Right ventricle myocardium superior (tissue), 1 donor: Measurements from ENCODE around the gene NR2F6. TPM values are rescaled to one million over a fixed set of nuclear protein-coding genes. Genes with fewer than 3 reads are reported as not detected.

ENCODE experiments used
- ATAC-seq: fragments of 200-7000 bp; cut with Tn5 transposase; one replicate; pipeline ENCODE4 v1.9.1; 2020; ENCODE audit warnings: mild to moderate bottlenecking; ENCODE audit not compliant: poor library complexity
- DNase-seq: peaks from one replicate; pipeline ENCODE4 v3.0.0-alpha.2; 2020
- intact Hi-C: fragments of 100-400 bp; cut with DNase I; formaldehyde crosslinking; loops from one replicate; pipeline ENCODE4 v1.11.2; 2022
- total RNA-seq: library from RNA; stranded (reverse); fragmentation: NEBNext Ultra II Directional; extraction: Animal tissue kit (Norgen Biotek cat#: 25700); gene quantifications from one replicate; pipeline ENCODE4 v1.2.1, GENCODE V29; 2021
- donor health status: DM: no; HTN: yes; CAD: no; lungs with severe emphysema.

Gene NR2F6
- total RNA-seq, 1 donor from 2014 or later, result 77.3 TPM

DNA sequence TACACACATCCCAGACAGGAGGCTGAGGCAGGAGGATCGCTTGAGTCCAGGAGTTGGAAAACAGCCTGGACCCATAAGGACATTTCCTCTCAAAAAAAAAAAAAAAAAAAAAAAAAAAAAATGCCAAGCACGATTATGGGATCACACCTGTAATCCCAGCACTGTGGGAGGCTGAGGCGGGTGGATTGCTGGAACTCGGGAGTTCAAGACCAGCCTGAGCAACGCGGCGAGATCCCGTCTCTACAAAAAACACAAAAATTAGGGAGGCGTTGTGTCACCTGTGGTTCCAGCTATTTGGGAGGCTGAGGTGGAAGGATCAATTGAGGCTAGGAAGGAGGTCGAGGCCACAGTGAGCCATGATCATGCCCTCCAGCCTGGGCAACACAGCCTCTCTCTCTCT lies 20.7 kb downstream of the NR2F6 start:
- DNase-seq, result no peak
- intact Hi-C loops, result no loop called here
- ATAC-seq, result no peak

DNA sequence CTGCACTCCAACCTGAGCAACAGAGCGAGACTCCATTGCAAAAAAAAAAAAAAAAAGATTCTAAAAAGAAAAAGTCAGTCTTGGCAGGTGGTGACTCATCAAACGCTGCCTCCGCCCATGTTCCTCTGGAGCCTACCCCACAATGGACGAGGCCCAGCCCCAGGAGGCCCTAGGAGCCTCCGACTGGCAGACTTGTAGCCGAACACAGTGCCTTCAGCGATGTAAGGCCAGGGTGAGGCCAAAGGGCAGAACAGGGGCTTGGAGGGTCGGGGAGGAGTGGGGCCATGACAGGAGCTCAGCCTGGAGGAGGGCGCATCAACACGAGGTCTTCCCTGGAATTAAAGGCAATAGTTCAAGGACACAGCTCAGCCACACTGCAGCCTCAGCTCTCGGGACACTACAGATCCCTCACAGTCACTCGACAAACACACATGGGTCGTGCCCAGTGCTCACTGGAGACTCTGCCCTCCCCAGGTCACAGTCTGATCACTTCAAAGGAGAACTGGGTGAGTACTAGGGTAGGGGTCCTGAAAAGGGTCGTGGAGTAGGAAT lies 25.4 kb downstream of the NR2F6 start:
- intact Hi-C loops, result no loop called here
- DNase-seq (no peak), ATAC-seq (no peak)

DNA sequence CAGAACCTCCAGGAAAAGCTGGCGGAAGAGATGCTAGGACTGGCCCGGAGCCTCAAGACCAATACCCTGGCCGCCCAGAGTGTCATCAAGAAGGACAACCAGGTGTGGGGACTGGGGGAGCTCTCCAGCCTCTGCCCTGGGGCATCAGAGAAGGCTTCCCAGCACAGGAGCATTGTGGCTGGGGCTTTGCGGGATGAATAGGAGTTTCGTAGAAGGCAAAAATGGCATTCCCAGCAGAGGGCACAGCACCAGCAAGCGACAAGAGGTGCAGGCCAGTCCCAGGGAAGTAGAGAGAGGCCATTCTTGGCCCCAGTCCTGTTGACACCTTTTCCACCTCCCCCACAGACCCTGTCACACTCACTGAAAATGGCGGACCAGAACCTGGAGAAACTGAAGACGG lies 26.4 kb downstream of the NR2F6 start:
- no peak for ATAC-seq

DNA sequence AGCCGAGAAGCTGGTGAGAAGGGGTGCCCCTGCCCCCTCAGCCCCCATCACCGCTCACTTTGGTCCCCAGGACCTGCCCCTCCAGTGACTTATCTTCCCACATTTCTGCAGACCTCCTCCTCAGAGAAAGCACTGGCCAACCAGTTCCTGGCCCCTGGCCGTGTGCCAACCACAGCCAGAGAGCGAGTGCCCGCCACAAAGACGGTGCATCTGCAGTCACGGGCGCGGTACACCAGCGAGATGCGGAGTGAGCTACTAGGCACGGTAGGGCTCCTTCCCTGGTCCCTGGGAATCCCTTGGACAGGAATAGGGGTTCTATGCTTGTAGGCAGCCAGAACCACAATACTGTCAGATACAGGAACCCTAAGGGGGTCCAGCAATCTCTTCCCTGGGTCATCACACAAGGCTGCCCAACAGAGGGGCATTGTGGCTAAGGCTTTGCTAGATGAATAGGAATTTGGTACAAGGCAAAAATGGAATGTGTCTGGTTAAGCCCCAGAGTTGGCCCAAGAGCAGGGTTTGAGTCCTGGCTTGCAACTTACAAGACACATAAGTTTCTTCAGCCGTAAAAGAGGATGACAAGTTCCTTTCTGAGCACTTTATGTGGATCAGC lies 29.6 kb downstream of the NR2F6 start:
- intact Hi-C loops, result no loop called here
- no peak for DNase-seq

More for the DNA sequence above, 26.4 kb downstream of the NR2F6 start:
- intact Hi-C loops, result no loop called here
- DNase-seq, result no peak

DNA sequence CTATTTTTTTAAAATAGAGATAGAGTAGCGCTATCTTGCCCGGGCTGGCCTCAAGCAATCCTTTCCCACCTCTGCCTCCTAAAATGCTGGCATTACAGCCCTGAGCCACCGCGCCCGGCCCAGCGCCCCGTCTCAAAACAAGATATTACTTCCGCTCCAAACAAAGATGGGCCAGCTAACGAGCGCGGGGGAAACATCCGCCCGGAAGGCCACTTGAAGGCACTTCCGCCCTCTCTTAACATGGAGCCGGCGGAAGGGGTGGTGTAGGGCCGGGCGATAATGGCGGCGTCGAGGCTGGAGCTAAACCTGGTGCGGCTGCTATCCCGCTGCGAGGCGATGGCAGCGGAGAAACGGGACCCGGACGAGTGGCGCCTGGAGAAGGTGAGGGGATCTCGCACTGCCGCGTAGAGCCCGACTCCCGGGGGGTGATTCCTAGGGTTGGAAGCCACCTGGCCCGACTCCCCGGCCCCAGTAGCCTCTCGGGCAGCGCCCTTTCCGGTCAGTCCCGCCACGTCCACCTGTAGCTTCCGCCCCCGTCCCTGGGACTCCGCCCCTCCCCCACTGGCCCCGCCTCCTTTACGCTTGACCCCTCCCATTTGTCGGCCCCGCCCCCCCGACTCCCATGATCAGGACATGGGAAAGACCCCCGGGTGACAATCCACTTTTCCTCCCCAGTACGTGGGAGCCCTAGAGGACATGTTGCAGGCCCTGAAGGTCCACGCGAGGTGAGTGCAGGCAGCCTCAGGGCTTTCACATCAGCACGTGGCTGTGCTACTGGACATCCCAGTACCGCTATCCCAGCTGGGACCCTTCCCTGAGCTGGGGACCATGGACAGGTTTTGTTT lies 30.4 kb downstream of the NR2F6 start, which contains the start of gene USE1:
Gene USE1 (plus strand): TSS at position 231 of the 845 bp plus-strand sequence. CDS start 49 bp downstream, at position 280.
- ATAC-seq (peak; percentile 97), DNase-seq (peak; percentile 94)
- intact Hi-C loops, result no loop called here

More for the DNA sequence above, 29.6 kb downstream of the NR2F6 start:
- ATAC-seq, result no peak

DNA sequence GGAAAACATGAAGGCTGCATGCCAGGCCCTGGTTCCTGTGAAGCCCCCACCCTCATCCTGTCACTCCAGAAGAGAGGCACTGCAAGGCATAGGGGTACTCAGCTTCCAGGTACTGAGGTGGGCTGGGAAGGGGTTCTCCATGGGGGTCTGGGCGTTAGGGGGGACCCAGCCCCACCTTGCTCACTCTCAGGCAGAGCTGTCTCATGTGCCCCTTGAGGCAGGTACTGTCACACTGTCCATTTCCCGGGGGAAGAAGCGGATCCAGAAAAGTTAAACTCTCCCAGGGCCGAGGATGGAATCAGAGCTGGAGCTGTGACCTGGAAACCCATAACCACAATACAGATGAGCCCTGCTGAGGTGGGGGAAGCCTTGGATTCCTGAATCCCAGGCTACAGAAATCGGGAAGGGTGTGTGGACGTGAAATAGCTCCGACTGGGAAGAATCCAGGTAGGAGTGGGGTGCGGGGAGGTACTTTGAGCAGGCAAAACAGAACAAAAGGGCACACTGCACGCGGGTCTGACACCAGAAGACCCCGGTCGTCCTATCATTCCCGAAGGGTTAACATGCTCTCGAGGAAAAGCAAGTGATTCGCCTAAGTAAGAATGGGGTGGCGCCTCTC lies 31.1 kb downstream of the NR2F6 start:
- DNase-seq (no peak), ATAC-seq (no peak)
- intact Hi-C loops, result no loop called here

DNA sequence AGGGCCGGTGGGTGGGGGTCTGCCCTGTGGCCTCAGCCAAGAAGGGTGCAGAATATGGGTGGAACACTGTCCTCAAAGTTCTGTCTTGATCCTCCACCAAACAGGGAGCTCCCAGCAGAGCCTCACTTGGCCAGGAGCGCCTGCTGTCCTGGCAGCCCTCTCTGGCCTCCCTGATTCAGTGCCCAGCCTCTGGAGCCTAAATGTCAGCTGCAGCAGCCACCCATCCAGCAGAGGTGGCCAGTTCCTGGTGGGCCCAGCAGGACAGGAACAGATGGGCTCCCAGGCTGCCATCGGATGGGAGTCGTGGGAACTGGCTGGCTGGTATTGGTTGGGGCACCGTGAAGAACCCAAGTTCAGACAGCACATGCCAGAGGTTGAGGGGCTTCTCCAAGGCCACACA lies 32.4 kb downstream of the NR2F6 start:
- intact Hi-C loops, result no loop called here
- no peak for ATAC-seq
- DNase-seq, result no peak

DNA sequence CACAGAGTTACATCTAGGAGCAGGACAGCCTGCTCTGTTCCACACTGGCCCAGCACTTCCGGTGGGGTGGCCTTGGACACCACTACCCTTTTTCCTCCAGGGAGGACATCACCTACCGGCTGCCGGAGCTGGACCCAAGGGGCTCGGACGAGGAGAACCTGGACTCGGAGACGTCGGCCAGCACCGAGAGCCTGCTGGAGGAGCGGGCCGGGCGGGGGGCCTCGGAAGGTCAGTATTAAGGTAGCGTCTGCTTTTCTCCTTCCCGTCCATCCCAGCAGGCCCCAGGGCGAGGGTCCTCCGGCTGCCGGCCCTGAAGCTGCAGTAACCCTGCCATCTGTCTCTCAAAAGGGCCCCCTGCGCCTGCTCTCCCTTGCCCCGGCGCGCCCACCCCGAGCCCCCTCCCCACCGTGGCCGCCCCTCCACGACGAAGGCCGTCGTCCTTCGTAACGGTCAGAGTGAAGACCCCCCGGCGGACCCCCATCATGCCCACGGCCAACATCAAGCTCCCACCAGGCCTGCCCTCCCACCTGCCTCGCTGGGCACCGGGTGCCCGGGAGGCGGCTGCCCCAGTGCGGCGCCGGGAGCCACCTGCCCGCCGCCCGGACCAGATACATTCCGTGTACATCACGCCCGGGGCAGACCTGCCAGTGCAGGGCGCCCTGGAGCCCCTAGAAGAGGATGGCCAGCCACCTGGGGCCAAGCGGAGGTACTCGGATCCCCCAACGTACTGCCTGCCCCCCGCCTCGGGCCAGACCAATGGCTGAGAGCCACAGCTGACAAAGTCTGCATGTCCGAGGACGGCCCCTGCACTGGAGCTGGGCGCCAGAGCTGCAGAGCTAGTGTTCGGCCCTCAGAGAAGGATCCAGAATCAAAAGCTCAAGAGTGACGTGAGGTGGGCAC lies 33.9 kb downstream of the NR2F6 start:
- intact Hi-C loops, result no loop called here
- DNase-seq, result no peak

DNA sequence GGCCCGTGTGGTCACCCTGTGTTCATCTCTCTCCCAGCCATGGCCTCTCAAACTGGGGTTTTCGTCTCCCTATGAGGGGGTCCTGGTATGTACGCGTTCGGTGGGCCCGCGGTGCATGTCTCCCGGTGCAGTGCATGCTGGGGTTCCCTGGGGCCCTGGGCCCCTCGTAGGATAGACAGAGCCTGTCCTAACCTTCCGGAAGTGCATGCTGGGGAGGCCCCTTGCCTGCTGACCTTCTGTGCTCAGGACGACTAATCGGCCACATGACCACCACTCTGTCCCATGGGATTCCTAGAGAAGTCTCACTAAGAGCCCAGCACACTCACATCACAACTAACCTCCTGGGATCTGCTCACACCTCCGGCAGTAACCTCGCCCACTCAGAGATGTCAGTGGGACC lies 35.4 kb downstream of the NR2F6 start:
- ATAC-seq, result no peak
- intact Hi-C loops, result no loop called here
- DNase-seq, result no peak

More for the DNA sequence above, 33.9 kb downstream of the NR2F6 start:
- ATAC-seq, result no peak

DNA sequence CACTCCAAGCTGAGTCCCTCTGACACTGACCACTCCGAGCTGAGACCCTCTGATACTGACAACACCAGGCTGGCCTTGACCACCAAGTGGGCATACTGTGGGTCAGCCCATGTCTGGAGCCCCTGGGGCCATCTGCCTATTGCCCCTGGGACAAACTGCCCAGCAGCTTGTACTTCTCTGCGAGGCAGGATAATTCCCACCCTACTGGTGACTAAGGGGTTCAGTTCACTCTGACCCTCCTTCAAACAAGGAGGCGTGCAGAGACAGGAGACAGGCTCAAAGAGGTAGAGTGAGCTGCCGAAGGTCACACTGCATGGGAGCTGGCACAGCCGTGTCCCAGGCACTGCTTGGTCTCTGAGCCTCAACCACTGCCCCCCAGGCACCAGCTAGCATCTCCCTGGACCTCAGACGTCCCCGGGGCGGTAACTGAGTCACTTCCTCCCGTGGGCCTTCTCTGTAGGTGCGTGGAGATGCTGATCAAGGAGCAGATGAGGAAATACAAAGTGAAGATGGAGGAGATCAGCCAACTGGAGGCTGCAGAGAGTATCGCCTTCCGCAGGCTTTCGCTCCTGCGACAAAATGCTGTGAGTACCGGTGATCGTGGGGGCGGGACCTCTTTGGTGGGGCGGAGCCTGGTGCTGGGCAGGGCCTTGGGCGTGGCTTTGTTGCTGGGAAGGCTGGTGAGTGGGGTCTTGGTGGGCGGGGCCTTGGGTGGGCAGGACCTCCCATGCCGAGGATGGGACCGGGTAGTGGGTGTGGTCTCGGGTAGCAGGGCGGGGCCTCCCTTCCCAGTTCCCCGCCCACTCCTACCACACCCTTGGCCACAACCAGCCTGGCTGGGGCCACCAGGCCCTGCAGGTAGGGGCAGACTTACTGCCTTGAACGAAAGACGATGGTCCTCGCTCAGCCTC lies 36.3 kb downstream of the NR2F6 start:
- intact Hi-C loops, result no loop called here
- DNase-seq (no peak), ATAC-seq (no peak)

DNA sequence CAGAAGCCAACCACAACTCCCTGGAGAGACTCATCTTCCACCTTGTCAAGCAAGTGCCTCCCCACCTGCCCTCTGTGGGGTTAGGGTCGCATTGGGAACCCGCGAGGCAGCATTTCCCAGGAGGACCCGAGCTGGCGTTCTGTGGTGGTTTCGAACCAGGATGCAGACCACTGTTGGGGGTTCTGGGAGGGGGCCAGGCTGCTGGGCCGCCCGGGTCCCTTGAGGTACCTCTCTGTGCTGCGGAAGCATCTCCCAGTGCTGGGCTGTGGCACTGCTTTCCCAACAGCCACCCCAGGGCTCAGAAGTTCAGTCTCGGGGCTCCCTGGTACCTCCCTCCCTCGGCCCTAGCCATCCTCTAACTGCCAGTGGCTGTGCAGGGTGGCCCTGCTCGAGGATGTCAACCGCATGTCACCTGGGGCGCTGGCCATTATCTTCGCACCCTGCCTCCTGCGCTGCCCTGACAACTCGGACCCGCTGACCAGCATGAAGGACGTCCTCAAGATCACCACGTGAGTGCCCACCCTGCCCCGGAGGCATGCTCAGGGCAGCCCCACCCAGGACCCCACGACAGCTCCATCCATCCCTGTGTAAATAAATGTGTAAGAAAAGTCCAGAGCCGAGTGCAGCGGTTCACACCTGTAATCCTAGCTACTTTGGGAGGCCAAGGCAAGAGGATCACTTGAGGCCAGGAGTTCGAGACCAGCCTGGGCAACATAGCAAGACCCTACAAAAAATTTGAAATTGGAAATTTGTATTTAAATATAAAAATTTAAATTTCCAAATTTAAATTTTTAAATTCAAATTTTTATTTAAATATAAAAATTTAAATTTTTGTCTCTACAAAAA lies 38.8 kb downstream of the NR2F6 start:
- no peak for ATAC-seq
- no peak for DNase-seq
- intact Hi-C loops, result no loop called here

DNA sequence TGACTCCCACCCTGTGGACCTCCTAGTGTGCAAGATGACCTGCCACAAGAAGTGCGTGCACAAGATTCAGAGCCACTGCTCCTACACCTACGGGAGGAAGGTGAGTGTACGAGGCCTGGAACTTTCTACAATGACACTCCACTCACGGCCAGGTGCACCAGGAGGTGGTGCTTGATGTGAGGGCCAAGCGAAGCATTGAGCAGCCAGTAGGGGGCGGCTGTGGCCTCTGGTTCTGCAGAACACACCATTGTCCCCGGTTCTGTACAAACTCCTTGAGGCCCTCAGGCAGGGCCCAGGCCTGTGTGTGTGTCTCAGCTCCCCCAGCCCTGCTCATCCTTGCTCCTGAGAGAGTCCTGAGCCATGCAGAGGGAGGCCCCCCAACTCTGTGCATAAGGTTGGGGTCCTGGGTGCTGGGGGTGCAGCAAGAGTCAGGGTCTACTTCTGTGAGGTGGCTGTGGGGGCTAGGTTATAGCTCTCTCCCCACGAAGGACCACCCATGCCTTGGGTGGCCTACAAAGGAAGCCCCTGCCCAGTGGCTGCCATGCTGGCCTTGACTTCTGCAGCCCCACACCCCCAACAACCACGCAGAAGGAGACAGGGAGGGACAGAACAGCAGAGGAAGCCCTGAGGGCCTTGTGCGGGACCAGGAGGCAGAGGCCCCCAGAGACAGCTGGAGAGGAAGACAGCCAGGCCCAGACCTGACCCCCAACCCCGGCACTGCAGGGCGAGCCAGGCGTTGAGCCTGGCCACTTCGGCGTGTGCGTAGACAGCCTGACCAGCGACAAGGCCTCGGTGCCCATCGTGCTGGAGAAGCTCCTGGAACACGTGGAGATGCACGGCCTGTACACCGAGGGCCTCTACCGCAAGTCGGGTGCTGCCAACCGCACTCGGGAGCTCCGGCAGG lies 40.2 kb downstream of the NR2F6 start:
- ATAC-seq, result peak; percentile 77
- peak; percentile 75 for DNase-seq
- intact Hi-C loops, result no loop called here

DNA sequence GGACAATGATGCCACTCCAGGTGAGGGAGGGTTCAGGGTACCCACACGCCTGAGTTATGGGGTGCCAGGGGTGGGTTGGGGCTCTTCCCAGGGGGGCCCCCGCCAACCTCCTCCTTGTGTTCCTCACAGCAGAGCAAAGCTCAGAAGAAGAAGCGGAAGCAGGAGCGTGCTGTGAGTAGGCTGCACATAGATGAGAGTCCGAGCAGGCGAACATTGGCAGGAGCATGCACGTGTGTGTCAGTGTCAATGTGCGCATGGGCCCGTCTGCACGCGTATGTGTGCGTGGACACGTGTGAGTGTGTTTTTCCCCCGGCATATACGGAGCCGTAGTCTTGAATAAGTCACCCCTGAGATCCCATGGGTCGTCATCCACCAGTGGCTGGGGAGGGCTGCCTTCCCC lies 43.0 kb downstream of the NR2F6 start:
- intact Hi-C loops, result loop anchor here (5.0 kb wide), 1 partner anchor 80 kb away; the partner anchor contains the start of gene ANKLE1
- no peak for DNase-seq
- ATAC-seq, result no peak

DNA sequence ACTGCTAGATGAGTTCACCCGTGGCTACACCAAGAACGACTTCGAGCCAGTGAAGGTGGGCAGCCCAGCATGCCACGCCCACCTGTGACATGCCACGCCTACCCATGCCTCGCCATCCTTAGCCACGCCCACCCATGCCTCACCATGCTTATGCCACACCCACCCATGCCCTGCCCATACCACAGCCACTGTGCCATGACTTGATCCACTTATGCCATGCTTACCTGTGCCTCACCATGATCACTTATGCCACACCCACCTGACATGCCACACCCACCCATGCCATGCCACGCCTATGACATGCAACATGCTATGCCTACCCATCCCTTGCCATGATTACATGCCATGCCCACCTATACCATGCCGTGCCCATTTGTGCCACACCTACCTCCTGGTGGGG lies 43.5 kb downstream of the NR2F6 start:
- DNase-seq (no peak), ATAC-seq (no peak)
- intact Hi-C loops, result loop anchor here (5.0 kb wide), 1 partner anchor 80 kb away; the partner anchor contains the start of gene ANKLE1

DNA sequence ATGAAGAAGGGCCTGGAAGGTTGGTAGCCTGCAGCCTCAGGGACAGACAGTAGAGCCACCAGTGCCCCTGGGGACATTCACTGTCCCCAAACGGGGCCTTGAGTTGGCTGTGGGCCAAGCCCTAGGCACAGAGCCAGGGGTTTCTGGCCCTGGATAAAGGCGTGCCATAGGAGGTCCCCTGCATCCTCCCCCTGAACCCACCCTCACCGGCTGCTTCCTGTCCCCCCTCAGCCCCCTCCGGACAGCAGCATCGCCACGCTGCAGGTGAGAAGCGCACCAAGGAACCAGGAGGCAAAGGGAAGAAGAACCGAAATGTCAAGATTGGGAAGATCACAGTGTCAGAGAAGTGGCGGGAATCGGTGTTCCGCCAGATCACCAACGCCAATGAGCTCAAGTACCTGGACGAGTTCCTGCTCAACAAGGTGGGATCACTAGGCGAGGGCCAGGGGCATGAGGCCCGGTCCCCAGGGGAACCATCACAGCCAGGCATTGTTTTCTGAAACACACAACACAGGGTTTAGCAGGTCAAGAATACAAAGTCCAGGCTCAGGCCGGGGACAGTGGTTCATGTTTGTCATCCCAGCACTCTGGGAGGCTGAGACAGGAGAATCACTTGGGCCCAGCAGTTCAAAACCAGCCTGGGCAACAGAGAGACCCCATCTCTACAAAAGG lies 45.2 kb downstream of the NR2F6 start:
- intact Hi-C loops, result loop anchor here (5.0 kb wide), 1 partner anchor 82 kb away; the partner anchor contains the start of gene ANKLE1
- DNase-seq (no peak), ATAC-seq (no peak)
